Fibroblast of the aortic adventitia (primary cell): ENCODE data around the gene NAXD. TPM values are rescaled to one million over a fixed set of nuclear protein-coding genes. Genes with fewer than 3 reads are reported as not detected.
"Not testable (repeated sequence)": the region's sequence is repeated elsewhere in the genome, so short reads cannot be mapped to it uniquely, and the experiment has no call there.

ENCODE experiments used
- DNase-seq: peaks from one replicate; pipeline ENCODE4 v3.0.0-alpha.2; 2010; ENCODE audit warnings: low read depth
- H3K4me3 ChIP-seq: 2 replicates; pipeline ENCODE4 v1.5.1; 2011; ENCODE audit warnings: low read depth, mild to moderate bottlenecking, control low read depth, low read length, moderate library complexity
- total RNA-seq: library from RNA; depleted of rRNA; stranded (reverse); fragments of >200 nt; gene quantifications from 2 replicates; pipeline ENCODE4 v1.2.3, GENCODE V29; 2012; ENCODE audit warnings: low replicate concordance
- TF ChIP-seq, protein P1 (sequence below): IDR thresholded peaks from 2 replicates; pipeline ENCODE4 v1.5.1; 2011; ENCODE audit warnings: mild to moderate bottlenecking, low read length, control low read depth, inconsistent platforms; ENCODE audit not compliant: insufficient read depth

The NAXD gene
- total RNA-seq, 1 donor, result 14.9 TPM

DNA sequence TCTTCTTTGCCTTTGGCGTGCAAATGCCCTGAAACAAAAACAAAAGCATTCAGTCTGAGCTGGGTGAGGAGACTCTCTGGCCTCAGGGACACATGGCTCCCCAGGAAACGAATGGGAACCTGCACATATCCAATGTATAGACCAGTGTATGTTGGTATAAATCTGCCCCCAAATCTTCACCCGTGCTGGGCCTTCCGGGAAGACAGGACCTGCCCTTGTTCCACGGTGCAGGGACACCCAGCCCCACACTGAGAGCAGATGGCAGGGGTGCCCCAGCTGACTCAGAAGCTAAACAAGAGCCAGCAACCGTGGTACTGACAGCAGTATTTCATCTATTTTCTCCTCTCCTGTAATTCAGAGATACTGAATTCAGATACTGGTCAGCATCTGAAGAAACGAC, 48.1 kb downstream of the NAXD start:
- DNase-seq, result no peak
- TF ChIP-seq, protein P1, sequence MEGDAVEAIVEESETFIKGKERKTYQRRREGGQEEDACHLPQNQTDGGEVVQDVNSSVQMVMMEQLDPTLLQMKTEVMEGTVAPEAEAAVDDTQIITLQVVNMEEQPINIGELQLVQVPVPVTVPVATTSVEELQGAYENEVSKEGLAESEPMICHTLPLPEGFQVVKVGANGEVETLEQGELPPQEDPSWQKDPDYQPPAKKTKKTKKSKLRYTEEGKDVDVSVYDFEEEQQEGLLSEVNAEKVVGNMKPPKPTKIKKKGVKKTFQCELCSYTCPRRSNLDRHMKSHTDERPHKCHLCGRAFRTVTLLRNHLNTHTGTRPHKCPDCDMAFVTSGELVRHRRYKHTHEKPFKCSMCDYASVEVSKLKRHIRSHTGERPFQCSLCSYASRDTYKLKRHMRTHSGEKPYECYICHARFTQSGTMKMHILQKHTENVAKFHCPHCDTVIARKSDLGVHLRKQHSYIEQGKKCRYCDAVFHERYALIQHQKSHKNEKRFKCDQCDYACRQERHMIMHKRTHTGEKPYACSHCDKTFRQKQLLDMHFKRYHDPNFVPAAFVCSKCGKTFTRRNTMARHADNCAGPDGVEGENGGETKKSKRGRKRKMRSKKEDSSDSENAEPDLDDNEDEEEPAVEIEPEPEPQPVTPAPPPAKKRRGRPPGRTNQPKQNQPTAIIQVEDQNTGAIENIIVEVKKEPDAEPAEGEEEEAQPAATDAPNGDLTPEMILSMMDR, result no peak
- no peak overlapping the region for H3K4me3 ChIP-seq

DNA sequence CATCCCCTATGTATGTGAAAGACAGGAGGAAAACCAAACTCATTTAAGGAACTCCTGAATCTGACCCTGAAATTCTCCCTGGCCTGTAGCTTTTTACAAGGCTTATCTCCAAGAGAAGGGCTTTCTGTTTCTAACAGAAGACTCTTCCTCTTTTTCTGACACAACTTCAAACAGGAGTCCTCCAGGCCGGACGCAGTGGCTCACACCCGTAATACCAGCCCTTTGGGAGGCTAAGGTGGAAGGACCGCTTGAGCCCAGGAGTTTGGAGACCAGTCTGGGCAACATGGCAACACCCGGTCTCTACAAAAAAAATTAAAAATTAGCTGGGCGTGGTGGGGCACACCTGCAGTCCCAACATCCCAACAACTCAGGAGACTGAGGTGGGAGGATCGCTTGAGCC, 48.7 kb downstream of the NAXD start:
- TF ChIP-seq, protein P1, result no peak
- H3K4me3 ChIP-seq, result no peak overlapping the region
- DNase-seq, result no peak

DNA sequence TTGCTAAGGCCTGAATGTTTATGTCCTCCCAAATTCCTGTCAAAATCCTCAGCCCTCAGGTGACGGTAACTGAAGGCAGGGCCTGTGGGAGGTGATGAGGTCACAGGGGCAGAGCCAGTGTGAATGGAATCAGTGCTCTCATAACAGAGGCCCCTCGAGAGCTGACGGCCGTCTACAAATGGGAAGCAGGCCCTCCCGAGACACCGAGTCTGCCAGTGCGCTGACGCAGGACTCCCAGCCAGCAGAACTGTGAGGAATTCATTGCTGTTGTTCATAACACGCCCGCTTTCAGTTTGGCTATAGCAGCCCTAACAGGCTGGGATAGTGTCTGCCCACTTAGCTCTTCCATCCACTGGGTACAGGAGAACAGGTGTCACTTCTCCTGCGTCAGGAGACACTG, 49.3 kb downstream of the NAXD start:
- TF ChIP-seq, protein P1, result no peak
- no peak overlapping the region for H3K4me3 ChIP-seq
- no peak for DNase-seq

DNA sequence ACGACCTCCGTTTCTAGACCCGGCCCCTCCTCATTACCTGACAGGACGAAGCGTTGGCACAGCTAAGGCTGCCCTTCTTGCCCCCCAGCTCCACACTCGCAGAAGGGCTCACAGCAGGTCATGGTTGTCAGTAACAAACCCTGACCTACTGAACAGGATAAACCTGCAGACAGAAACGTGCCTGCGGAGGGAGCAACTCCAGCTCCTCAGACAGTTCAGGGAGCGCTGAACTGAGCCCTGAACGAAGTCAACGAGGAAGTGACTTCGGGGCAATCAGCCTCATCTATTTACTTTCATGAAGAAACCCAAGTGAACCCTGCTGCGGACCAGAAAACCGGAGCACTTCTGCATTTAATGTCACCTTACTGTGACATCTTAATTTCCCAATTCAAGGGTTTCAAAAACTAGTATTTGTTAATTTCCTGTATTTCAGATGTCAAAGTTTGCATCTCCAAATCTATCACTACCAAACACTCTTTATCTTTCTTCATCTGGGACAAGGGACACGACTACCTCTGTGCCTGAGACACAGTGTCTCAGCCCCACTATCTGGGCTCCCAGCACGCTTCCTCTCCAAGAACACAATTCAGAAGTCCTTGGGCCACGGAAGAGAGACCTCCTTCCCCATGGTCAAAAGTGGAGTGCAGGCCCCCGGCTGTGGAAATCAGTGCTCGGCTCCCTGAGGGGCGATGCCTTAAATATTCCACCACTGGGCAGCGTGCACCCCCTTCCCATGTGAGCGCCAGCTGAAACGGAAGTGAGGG, 50.3 kb downstream of the NAXD start:
- TF ChIP-seq, protein P1, result no peak
- no peak overlapping the region for H3K4me3 ChIP-seq
- DNase-seq, result no peak

DNA sequence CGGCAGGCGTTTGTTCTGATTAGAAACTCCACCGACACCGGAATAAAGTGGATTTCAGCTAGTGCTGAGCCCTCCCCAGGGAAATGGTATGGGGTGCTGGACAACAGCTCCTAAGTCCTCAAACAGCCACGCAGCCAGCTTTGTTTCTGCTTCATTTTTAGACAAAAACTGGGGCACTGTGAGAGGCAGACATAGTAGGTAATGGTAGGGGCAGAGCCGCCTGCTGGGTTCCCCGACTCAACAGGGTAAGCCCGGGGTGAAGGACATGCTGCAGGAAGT, 50.8 kb downstream of the NAXD start:
- DNase-seq, result no peak
- TF ChIP-seq, protein P1, result no peak
- H3K4me3 ChIP-seq, result no peak overlapping the region

DNA sequence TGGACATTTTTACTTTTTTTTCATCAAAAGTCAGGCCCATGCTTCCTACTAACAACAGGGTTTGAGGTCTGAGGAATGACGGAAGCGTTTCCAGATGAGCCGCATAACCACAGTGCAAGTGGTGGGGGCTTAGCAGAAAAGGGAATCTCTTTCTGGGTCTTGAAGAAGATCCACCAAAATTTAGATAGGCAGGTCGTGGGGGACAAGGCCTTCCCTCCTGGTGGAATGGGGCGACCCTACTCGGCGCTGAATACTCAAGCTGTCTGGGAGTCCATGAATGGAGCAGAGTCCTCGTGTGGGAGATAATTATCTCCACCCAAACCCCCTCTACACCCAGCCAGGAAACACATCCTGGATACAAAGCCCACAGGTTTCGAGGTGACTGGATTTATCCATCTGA, 53.7 kb downstream of the NAXD start:
- TF ChIP-seq, protein P1, result no peak
- no peak overlapping the region for H3K4me3 ChIP-seq
- DNase-seq, result no peak

DNA sequence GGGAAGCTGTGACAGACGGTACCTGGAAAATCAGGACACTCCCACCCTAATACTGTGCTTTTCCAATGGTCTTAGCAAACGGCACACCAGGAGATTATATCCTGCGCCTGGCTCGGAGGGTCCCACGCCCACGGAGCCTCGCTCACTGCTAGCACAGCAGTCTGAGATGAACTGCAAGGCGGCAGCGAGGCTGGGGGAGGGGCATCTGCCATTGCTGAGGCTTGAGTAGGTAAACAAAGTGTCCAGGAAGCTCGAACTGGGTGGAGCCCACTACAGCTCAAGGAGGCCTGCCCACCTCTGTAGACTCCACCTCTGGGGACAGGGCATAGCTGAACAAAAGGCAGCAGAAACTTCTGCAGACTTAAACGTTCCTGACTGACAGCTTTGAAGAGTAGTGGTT, 54.5 kb downstream of the NAXD start:
- not testable (repeated sequence) for DNase-seq, H3K4me3 ChIP-seq
